ENCODE measurements around the gene SLC6A18. TPM values are rescaled to one million over a fixed set of nuclear protein-coding genes. Genes with fewer than 3 reads are reported as not detected.

Gene SLC6A18
- total and polyA plus RNA-seq, 8 donors: 0.14 TPM; not detected in 7

DNA sequence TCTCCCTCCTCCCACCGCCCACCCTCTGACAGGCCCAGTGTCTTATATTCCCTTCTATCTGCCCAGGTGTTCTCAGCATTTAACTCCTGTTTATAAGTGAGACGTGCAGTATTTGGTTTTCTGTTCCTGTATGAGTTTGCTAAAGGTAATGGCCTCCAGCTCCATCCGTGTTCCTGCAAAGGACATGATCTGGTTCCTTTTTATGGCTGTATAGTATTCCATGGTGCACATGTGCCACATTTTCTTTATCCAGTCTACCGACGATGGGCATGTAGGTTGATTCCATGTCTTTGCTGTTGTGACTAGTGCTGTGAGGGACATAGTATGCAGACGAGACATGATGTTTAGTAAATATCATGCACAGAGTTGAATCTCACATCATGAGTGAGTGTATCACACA, 30.8 kb upstream of the SLC6A18 start:
- DNase-seq (no peak), ATAC-seq (no peak), FAIRE-seq (no peak)
- Histone ChIP-seq H3K4me1 (no peaks in the 10 kb centered on the region), H3K36me3 (no peaks in the 10 kb centered on the region), H3K4me3 (no peak overlapping the region), H3K27ac (no peak overlapping the region), H3K9me3 (no peaks in the 10 kb centered on the region), H3K27me3 (no peaks in the 10 kb centered on the region)
- intact Hi-C loops (cut with DNase I): no loop called here
- TF ChIP-seq CTCF (IDR thresholded peaks at IDR 0.05): no peak
- 91 to 92% methylated on average over 6 of the region's 6 CpGs for WGBS, 2 donors

GRCh38 chr5:1195439-1195838, 29.7 kb upstream of the SLC6A18 start:
- ATAC-seq: no peak
- TF ChIP-seq CTCF (IDR thresholded peaks at IDR 0.05): no peak
- intact Hi-C loops (cut with DNase I): no loop called here
- Histone ChIP-seq H3K4me3 (no peak overlapping the region), H3K27ac (no peak overlapping the region), H3K36me3 (no peaks in the 10 kb centered on the region), H3K27me3 (no peaks in the 10 kb centered on the region), H3K4me1 (no peaks in the 10 kb centered on the region), H3K9me3 (no peaks in the 10 kb centered on the region)
- WGBS, 2 donors: 92% methylated on average over 5 of the region's 5 CpGs
- no peak for FAIRE-seq
- DNase-seq: peak in 1 of 6 donors; percentile 40

- 85 to 86% methylated on average over 24 of the region's 24 CpGs for WGBS, 2 donors
- Histone ChIP-seq H3K9me3 (no peaks in the 10 kb centered on the region), H3K4me3 (no peak overlapping the region), H3K27me3 (no peaks in the 10 kb centered on the region), H3K36me3 (no peaks in the 10 kb centered on the region), H3K4me1 (no peaks in the 10 kb centered on the region), H3K27ac (no peak overlapping the region)
- TF ChIP-seq CTCF (IDR thresholded peaks at IDR 0.05): no peak
- intact Hi-C loops (cut with DNase I): no loop called here
- no peak for ATAC-seq
- FAIRE-seq: no peak
- DNase-seq: peak in 2 of 6 donors; percentile 7 to 37
Observed at GRCh38 chr5:1195916-1196315, 29.3 kb upstream of the SLC6A18 start.

DNA sequence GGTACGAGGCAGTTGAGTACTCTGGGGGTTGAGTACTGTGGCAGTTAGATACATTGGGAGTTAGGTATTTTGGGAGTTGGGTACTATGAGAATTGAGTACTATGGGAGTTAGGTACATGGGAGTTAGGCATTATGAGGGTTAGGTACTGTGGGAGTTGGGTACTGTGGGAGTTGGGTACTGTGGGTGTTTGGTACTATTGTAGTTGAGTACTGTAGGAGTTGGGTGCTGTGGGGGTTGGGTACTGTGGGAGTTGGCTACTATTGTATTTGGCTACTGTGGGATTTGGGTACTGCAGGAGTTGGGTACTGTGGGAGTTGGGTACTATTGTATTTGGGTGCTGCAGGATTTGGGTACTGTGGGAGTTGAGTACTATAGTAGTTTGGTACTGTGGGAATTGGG, 28.6 kb upstream of the SLC6A18 start:
- FAIRE-seq: no peak
- intact Hi-C loops (cut with DNase I): no loop called here
- no peak for DNase-seq
- no peaks in the 10 kb centered on the region for H3K27me3 ChIP-seq
- ATAC-seq: no peak
- 83 to 86% methylated on average over 1 of the region's 1 CpG for WGBS, 2 donors
- no peaks in the 10 kb centered on the region for H3K4me1 ChIP-seq
- no peak for TF ChIP-seq CTCF (IDR thresholded peaks at IDR 0.05)
- H3K4me3 ChIP-seq: no peak overlapping the region
- no peaks in the 10 kb centered on the region for H3K9me3 ChIP-seq
- H3K36me3 ChIP-seq: no peaks in the 10 kb centered on the region
- no peak overlapping the region for H3K27ac ChIP-seq

GRCh38 chr5:1197876-1198666, 27.1 kb upstream of the SLC6A18 start:
- TF ChIP-seq CTCF (IDR thresholded peaks at IDR 0.05): no peak
- Histone ChIP-seq H3K36me3 (no peaks in the 10 kb centered on the region), H3K27ac (no peak overlapping the region), H3K4me1 (no peaks in the 10 kb centered on the region), H3K9me3 (no peaks in the 10 kb centered on the region), H3K27me3 (no peaks in the 10 kb centered on the region), H3K4me3 (no peak overlapping the region)
- 87 to 93% methylated on average over 7 of the region's 7 CpGs for WGBS, 2 donors
- intact Hi-C loops (cut with DNase I): no loop called here
- ATAC-seq (no peak), FAIRE-seq (no peak), DNase-seq (peak in 1 of 6 donors; percentile 8)

All from pancreas (tissue), 10 donors.